Posterior vena cava (tissue), 2 donors: Measurements from ENCODE around the gene CERS1. TPM values are rescaled to one million over a fixed set of nuclear protein-coding genes. Genes with fewer than 3 reads are reported as not detected.

Source experiments
- DNase-seq: peaks from one replicate; pipeline ENCODE4 v3.0.0-alpha.2; 2020; ENCODE audit warnings: low spot score
- intact Hi-C, 2 donors: fragments of 100-400 bp; cut with DNase I; formaldehyde crosslinking; loops; one replicate each; pipeline versions ENCODE4 v1.14.1 to v1.14.2; 2022 to 2023
- total RNA-seq, 2 donors: library from RNA; stranded (reverse); fragmentation: NEBNext Ultra II Directional; extraction: Animal tissue kit (Norgen Biotek cat#: 25700); gene quantifications; one replicate each; pipeline ENCODE4 v1.2.1, GENCODE V29; 2021
- donor health status: DM: yes; HTN: yes; CAD: no.
- donor health status: DM: yes; HTN: yes; CAD: no.

CERS1 gene
- total RNA-seq, 2 donors from 2014 or later: 0.38 to 1.5 TPM

- intact Hi-C loops: loop anchor here (5.0 to 10.0 kb wide), 2 partner anchors 253 to 396 kb away; no protein-coding TSS in a partner anchor
Observed at GRCh38 chr19:18847549-18848463, 48.2 kb downstream of the CERS1 start.

GRCh38 chr19:18846862-18847548 lies 49.0 kb downstream of the CERS1 start:
- intact Hi-C loops: loop anchor here (5.0 to 10.0 kb wide), 2 partner anchors 252 to 395 kb away; no protein-coding TSS in a partner anchor
- peak; percentile 95 for DNase-seq

More at GRCh38 chr19:18847549-18848463, 48.2 kb downstream of the CERS1 start:
- DNase-seq: peak; percentile 89

- no peak for DNase-seq
- intact Hi-C loops: loop anchor here (2.0 to 10.0 kb wide), 3 partner anchors 251 to 394 kb away; no protein-coding TSS in a partner anchor
Observed at GRCh38 chr19:18845961-18846360, 50.0 kb downstream of the CERS1 start.

GRCh38 chr19:18844806-18845329 lies 51.1 kb downstream of the CERS1 start:
- DNase-seq: no peak
- intact Hi-C loops: loop anchor here (2.0 to 10.0 kb wide), 3 partner anchors 250 to 393 kb away; no protein-coding TSS in a partner anchor

GRCh38 chr19:18843960-18844359 lies 52.0 kb downstream of the CERS1 start:
- DNase-seq: no peak
- intact Hi-C loops: loop anchor here (2.0 to 10.0 kb wide), 2 partner anchors 249 to 253 kb away; no protein-coding TSS in a partner anchor

GRCh38 chr19:18842166-18842565 lies 53.8 kb downstream of the CERS1 start:
- intact Hi-C loops: loop anchor here in 1 of 2 donors (10.0 kb wide), 1 partner anchor 247 kb away; no protein-coding TSS in a partner anchor
- no peak for DNase-seq

GRCh38 chr19:18841400-18841799 lies 54.6 kb downstream of the CERS1 start:
- intact Hi-C loops: loop anchor here in 1 of 2 donors (10.0 kb wide), 1 partner anchor 247 kb away; no protein-coding TSS in a partner anchor

GRCh38 chr19:18840288-18841267 lies 55.4 kb downstream of the CERS1 start:
- intact Hi-C loops: loop anchor here in 1 of 2 donors (10.0 kb wide), 1 partner anchor 246 kb away; no protein-coding TSS in a partner anchor
- DNase-seq: no peak

More at GRCh38 chr19:18841400-18841799, 54.6 kb downstream of the CERS1 start:
- no peak for DNase-seq

GRCh38 chr19:18839465-18840287 lies 56.3 kb downstream of the CERS1 start:
- no peak for DNase-seq
- intact Hi-C loops: loop anchor here in 1 of 2 donors (10.0 kb wide), 1 partner anchor 245 kb away; no protein-coding TSS in a partner anchor

- DNase-seq: no peak
- intact Hi-C loops: no loop called here
Observed at GRCh38 chr19:18834644-18834984, 61.3 kb downstream of the CERS1 start.

- no peak for DNase-seq
- intact Hi-C loops: no loop called here
Observed at GRCh38 chr19:18833849-18834643, 61.9 kb downstream of the CERS1 start.

GRCh38 chr19:18833141-18833476 lies 62.8 kb downstream of the CERS1 start:
- DNase-seq: no peak
- intact Hi-C loops: no loop called here

- intact Hi-C loops: no loop called here
- no peak for DNase-seq
Observed at GRCh38 chr19:18832306-18833140, 63.4 kb downstream of the CERS1 start.

- intact Hi-C loops: no loop called here
- peak; percentile 98 for DNase-seq
Observed at GRCh38 chr19:18831524-18832305, 64.2 kb downstream of the CERS1 start, which contains the start of gene UPF1. Gene UPF1, plus strand, starts transcription at chr19:18831959. Its CDS starts 251 bp downstream, at chr19:18832210.

- DNase-seq: no peak
- intact Hi-C loops: no loop called here
Observed at GRCh38 chr19:18830488-18830887, 65.5 kb downstream of the CERS1 start.
